DOHH2 (cell line): Measurements from ENCODE around the gene WDFY3.

Experiments
- CTCF ChIP-seq: fragments of 200-600 bp; sonication (generic); IDR thresholded peaks from one replicate; pipeline ENCODE4 v1.5.1; 2014; ENCODE audit warnings: antibody characterized with exemption, mild to moderate bottlenecking, low read depth, low read length; ENCODE audit not compliant: poor library complexity, severe bottlenecking
- EZH2phosphoT487 ChIP-seq: fragments of 200-600 bp; sonication (generic); IDR thresholded peaks from 2 replicates; pipeline ENCODE4 v1.6.1; 2017; ENCODE audit warnings: borderline replicate concordance, mild to moderate bottlenecking, antibody characterized with exemption, low read length, moderate library complexity, mixed read lengths

GRCh38 chr4:84710548-84710947 lies 255.9 kb downstream of the WDFY3 start:
- TF ChIP-seq CTCF (no peak), EZH2phosphoT487 (no peak)
